Measurements from ENCODE around the gene RALGAPA1.
"Not testable (repeated sequence)": the region's sequence is repeated elsewhere in the genome, so short reads cannot be mapped to it uniquely, and the experiment has no call there.

The RALGAPA1 gene

GRCh38 chr14:35666429-35667043, 142.6 kb downstream of the RALGAPA1 start:
- no peaks in the 10 kb centered on the region for H3K9me3 Mint-ChIP-seq
- no peak for ATAC-seq (replicated peaks; ENCODE audit: extremely low read depth, poor library complexity, severe bottlenecking)
- no peak overlapping the region for H3K27ac Mint-ChIP-seq (ENCODE audit: low read depth)
- no peaks in the 10 kb centered on the region for H3K4me1 Mint-ChIP-seq
- H3K27me3 Mint-ChIP-seq = no peaks in the 10 kb centered on the region
- peaks cover 13% of the 10 kb centered on the region for H3K36me3 Mint-ChIP-seq (ENCODE audit: insufficient read depth)
- H3K4me3 Mint-ChIP-seq = no peak overlapping the region
- no peak for DNase-seq (ENCODE audit: low spot score in 2 of 2)

- Mint-ChIP-seq H3K4me3 (no peak overlapping the region), H3K27ac (ENCODE audit: low read depth) (no peak overlapping the region), H3K9me3 (no peaks in the 10 kb centered on the region), H3K27me3 (no peaks in the 10 kb centered on the region), H3K4me1 (no peaks in the 10 kb centered on the region), H3K36me3 (ENCODE audit: insufficient read depth) (peaks cover 10% of the 10 kb centered on the region)
- ATAC-seq (replicated peaks; ENCODE audit: extremely low read depth, poor library complexity, severe bottlenecking) = no peak
- no peak for DNase-seq (ENCODE audit: low spot score in 2 of 2)
These were observed 147.2 kb downstream of the RALGAPA1 start for GRCh38 chr14:35661875-35662274.

GRCh38 chr14:35653045-35653444, 156.1 kb downstream of the RALGAPA1 start:
- H3K36me3 Mint-ChIP-seq (ENCODE audit: insufficient read depth) = peaks cover 20% of the 10 kb centered on the region
- no peak overlapping the region for H3K27ac Mint-ChIP-seq (ENCODE audit: low read depth)
- ATAC-seq (replicated peaks; ENCODE audit: extremely low read depth, poor library complexity, severe bottlenecking) (no peak), DNase-seq (ENCODE audit: low spot score in 2 of 2) (no peak)
- no peaks in the 10 kb centered on the region for H3K4me1 Mint-ChIP-seq
- H3K4me3 Mint-ChIP-seq = no peak overlapping the region
- no peaks in the 10 kb centered on the region for H3K9me3 Mint-ChIP-seq
- H3K27me3 Mint-ChIP-seq = no peaks in the 10 kb centered on the region

GRCh38 chr14:35643513-35643912, 165.6 kb downstream of the RALGAPA1 start:
- Mint-ChIP-seq H3K27me3 (no peaks in the 10 kb centered on the region), H3K9me3 (peaks cover 17% of the 10 kb centered on the region), H3K27ac (ENCODE audit: low read depth) (no peak overlapping the region), H3K4me1 (no peaks in the 10 kb centered on the region), H3K4me3 (no peak overlapping the region), H3K36me3 (ENCODE audit: insufficient read depth) (peaks cover 17% of the 10 kb centered on the region)
- ATAC-seq (replicated peaks; ENCODE audit: extremely low read depth, poor library complexity, severe bottlenecking) (no peak), DNase-seq (ENCODE audit: low spot score in 2 of 2) (no peak)

GRCh38 chr14:35637851-35638250, 171.2 kb downstream of the RALGAPA1 start:
- no peak for ATAC-seq (replicated peaks; ENCODE audit: extremely low read depth, poor library complexity, severe bottlenecking)
- Mint-ChIP-seq H3K4me1 (peaks cover 10% of the 10 kb centered on the region), H3K36me3 (ENCODE audit: insufficient read depth) (peaks cover 25% of the 10 kb centered on the region), H3K27ac (ENCODE audit: low read depth) (no peak overlapping the region), H3K9me3 (peaks cover 6% of the 10 kb centered on the region), H3K27me3 (no peaks in the 10 kb centered on the region), H3K4me3 (no peak overlapping the region)
- no peak for DNase-seq (ENCODE audit: low spot score in 2 of 2)

- Mint-ChIP-seq H3K4me3 (no peak overlapping the region), H3K27me3 (no peaks in the 10 kb centered on the region), H3K36me3 (ENCODE audit: insufficient read depth) (peaks cover 25% of the 10 kb centered on the region), H3K9me3 (peaks cover 6% of the 10 kb centered on the region), H3K27ac (ENCODE audit: low read depth) (no peak overlapping the region), H3K4me1 (peaks cover 10% of the 10 kb centered on the region)
- DNase-seq (ENCODE audit: low spot score in 2 of 2) (no peak), ATAC-seq (replicated peaks; ENCODE audit: extremely low read depth, poor library complexity, severe bottlenecking) (no peak)
These were observed 171.8 kb downstream of the RALGAPA1 start for GRCh38 chr14:35637269-35637668.

- no peak overlapping the region for H3K27ac Mint-ChIP-seq (ENCODE audit: low read depth)
- ATAC-seq (replicated peaks; ENCODE audit: extremely low read depth, poor library complexity, severe bottlenecking) (no peak), DNase-seq (ENCODE audit: low spot score in 2 of 2) (no peak)
These were observed 176.4 kb downstream of the RALGAPA1 start for GRCh38 chr14:35632676-35633075.

GRCh38 chr14:35632271-35632670, 176.8 kb downstream of the RALGAPA1 start:
- DNase-seq (ENCODE audit: low spot score in 2 of 2) (no peak), ATAC-seq (replicated peaks; ENCODE audit: extremely low read depth, poor library complexity, severe bottlenecking) (no peak)
- H3K9me3 Mint-ChIP-seq = peaks cover 3% of the 10 kb centered on the region
- no peak overlapping the region for H3K27ac Mint-ChIP-seq (ENCODE audit: low read depth)
- no peak overlapping the region for H3K4me3 Mint-ChIP-seq
- H3K27me3 Mint-ChIP-seq = no peaks in the 10 kb centered on the region
- peaks cover 29% of the 10 kb centered on the region for H3K36me3 Mint-ChIP-seq (ENCODE audit: insufficient read depth)
- H3K4me1 Mint-ChIP-seq = peaks cover 6% of the 10 kb centered on the region

More at GRCh38 chr14:35632676-35633075, 176.4 kb downstream of the RALGAPA1 start:
- Mint-ChIP-seq H3K36me3 (ENCODE audit: insufficient read depth) (peaks cover 30% of the 10 kb centered on the region), H3K4me3 (no peak overlapping the region), H3K4me1 (peaks cover 10% of the 10 kb centered on the region), H3K27me3 (no peaks in the 10 kb centered on the region), H3K9me3 (peaks cover 6% of the 10 kb centered on the region)

- Mint-ChIP-seq H3K4me3 (no peak overlapping the region), H3K4me1 (no peaks in the 10 kb centered on the region), H3K36me3 (ENCODE audit: insufficient read depth) (peaks cover 26% of the 10 kb centered on the region)
These were observed 177.9 kb downstream of the RALGAPA1 start for GRCh38 chr14:35631071-35631805.

GRCh38 chr14:35628989-35629388, 180.1 kb downstream of the RALGAPA1 start:
- no peak for ATAC-seq (replicated peaks; ENCODE audit: extremely low read depth, poor library complexity, severe bottlenecking)
- Mint-ChIP-seq H3K4me3 (no peak overlapping the region), H3K9me3 (no peaks in the 10 kb centered on the region), H3K27ac (ENCODE audit: low read depth) (no peak overlapping the region), H3K4me1 (no peaks in the 10 kb centered on the region), H3K27me3 (no peaks in the 10 kb centered on the region), H3K36me3 (ENCODE audit: insufficient read depth) (peaks cover 26% of the 10 kb centered on the region)
- DNase-seq (ENCODE audit: low spot score in 2 of 2) = no peak

More at GRCh38 chr14:35631071-35631805, 177.9 kb downstream of the RALGAPA1 start:
- H3K27ac Mint-ChIP-seq (ENCODE audit: low read depth) = no peak overlapping the region
- DNase-seq (ENCODE audit: low spot score in 2 of 2) = no peak
- ATAC-seq (replicated peaks; ENCODE audit: extremely low read depth, poor library complexity, severe bottlenecking) = no peak
- no peaks in the 10 kb centered on the region for H3K9me3 Mint-ChIP-seq
- H3K27me3 Mint-ChIP-seq = no peaks in the 10 kb centered on the region

GRCh38 chr14:35626947-35627346, 182.1 kb downstream of the RALGAPA1 start:
- not testable (repeated sequence) for H3K27me3 Mint-ChIP-seq; H3K27ac Mint-ChIP-seq (ENCODE audit: low read depth); H3K4me1 Mint-ChIP-seq; H3K4me3 Mint-ChIP-seq; DNase-seq (ENCODE audit: low spot score in 2 of 2); ATAC-seq (replicated peaks; ENCODE audit: extremely low read depth, poor library complexity, severe bottlenecking); H3K9me3 Mint-ChIP-seq
- peaks cover 35% of the 10 kb centered on the region for H3K36me3 Mint-ChIP-seq (ENCODE audit: insufficient read depth)

GRCh38 chr14:35621996-35622395, 187.1 kb downstream of the RALGAPA1 start:
- not testable (repeated sequence) for H3K9me3 Mint-ChIP-seq; DNase-seq (ENCODE audit: low spot score in 2 of 2); H3K27ac Mint-ChIP-seq (ENCODE audit: low read depth); H3K4me3 Mint-ChIP-seq; H3K27me3 Mint-ChIP-seq; ATAC-seq (replicated peaks; ENCODE audit: extremely low read depth, poor library complexity, severe bottlenecking)
- Mint-ChIP-seq H3K4me1 (peaks cover 24% of the 10 kb centered on the region), H3K36me3 (ENCODE audit: insufficient read depth) (peaks cover 28% of the 10 kb centered on the region)

- DNase-seq (ENCODE audit: low spot score in 2 of 2); ATAC-seq (replicated peaks; ENCODE audit: extremely low read depth, poor library complexity, severe bottlenecking); H3K27ac Mint-ChIP-seq (ENCODE audit: low read depth); H3K9me3 Mint-ChIP-seq; H3K4me3 Mint-ChIP-seq; H3K27me3 Mint-ChIP-seq: not testable (repeated sequence)
- Mint-ChIP-seq H3K36me3 (ENCODE audit: insufficient read depth) (peaks cover 25% of the 10 kb centered on the region), H3K4me1 (peaks cover 24% of the 10 kb centered on the region)
These were observed 189.1 kb downstream of the RALGAPA1 start for GRCh38 chr14:35619998-35620397.
